HepG2 (cell line): ENCODE results near the gene MLYCD. TPM values are rescaled to one million over a fixed set of nuclear protein-coding genes. Genes with fewer than 3 reads are reported as not detected.

Source experiments
- CHD4 ChIP-seq: fragments of 200-600 bp; sonication (generic); IDR thresholded peaks from 2 replicates; pipeline ENCODE4 v1.7.0; 2017; ENCODE audit warnings: mild to moderate bottlenecking, low read length, borderline replicate concordance
- CSRNP1 ChIP-seq: sonication (generic); formaldehyde crosslinking; IDR thresholded peaks from 2 replicates; pipeline ENCODE4 v1.8.1; 2023; ENCODE audit warnings: mild to moderate bottlenecking, missing genetic modification reagents
- E2F1 ChIP-seq: sonication (generic); formaldehyde crosslinking; IDR thresholded peaks from 2 replicates; pipeline ENCODE4 v1.5.0; 2020; ENCODE audit warnings: missing genetic modification reagents
- ETS1 ChIP-seq: sonication (generic); formaldehyde crosslinking; IDR thresholded peaks from 2 replicates; pipeline ENCODE4 v1.4.0; 2020; ENCODE audit warnings: missing genetic modification reagents
- HOMEZ ChIP-seq: IDR thresholded peaks from 2 replicates; pipeline ENCODE4 v1.6.1; 2016; ENCODE audit warnings: low read depth
- MYNN ChIP-seq: sonication (generic); formaldehyde crosslinking; IDR thresholded peaks from 2 replicates; pipeline ENCODE4 v1.4.0; 2020; ENCODE audit warnings: mild to moderate bottlenecking, low read depth, missing genetic modification reagents
- NFIB ChIP-seq: sonication (generic); formaldehyde crosslinking; IDR thresholded peaks from 2 replicates; pipeline ENCODE4 v1.9.0; 2021; ENCODE audit warnings: missing genetic modification reagents, mild to moderate bottlenecking, borderline replicate concordance
- ONECUT2 ChIP-seq: sonication (generic); formaldehyde crosslinking; IDR thresholded peaks from 2 replicates; pipeline ENCODE4 v1.4.0; 2020; ENCODE audit warnings: missing genetic modification reagents
- PBX2 ChIP-seq: IDR thresholded peaks from 2 replicates; pipeline ENCODE4 v1.6.1; 2016; ENCODE audit warnings: control low read depth
- RFX3 ChIP-seq: IDR thresholded peaks from 2 replicates; pipeline ENCODE4 v1.6.1; 2016; ENCODE audit warnings: missing biosample characterization, missing genetic modification reagents
- RFXAP ChIP-seq: sonication (generic); formaldehyde crosslinking; IDR thresholded peaks from 2 replicates; pipeline ENCODE4 v1.4.0; 2020; ENCODE audit warnings: missing genetic modification reagents, borderline replicate concordance
- RORA ChIP-seq: sonication (generic); formaldehyde crosslinking; IDR thresholded peaks from 2 replicates; pipeline ENCODE4 v1.5.0; 2020; ENCODE audit warnings: mild to moderate bottlenecking, missing genetic modification reagents, moderate library complexity
- YEATS4 ChIP-seq: sonication (generic); formaldehyde crosslinking; IDR thresholded peaks from 2 replicates; pipeline ENCODE4 v1.4.0; 2020; ENCODE audit warnings: missing genetic modification reagents, borderline replicate concordance
- ZNF20 ChIP-seq: sonication (generic); formaldehyde crosslinking; IDR thresholded peaks from 2 replicates; pipeline ENCODE4 v1.4.0; 2020; ENCODE audit warnings: mild to moderate bottlenecking, moderate library complexity, missing genetic modification reagents
- ZNF234 ChIP-seq: sonication (generic); formaldehyde crosslinking; conservative IDR thresholded peaks from 2 replicates; pipeline ENCODE4 v1.5.1; 2020; ENCODE audit warnings: mild to moderate bottlenecking, missing genetic modification reagents
- ZNF354B ChIP-seq: sonication (generic); formaldehyde crosslinking; IDR thresholded peaks from 2 replicates; pipeline ENCODE4 v1.8.0; 2022; ENCODE audit warnings: mild to moderate bottlenecking, missing genetic modification reagents
- ZNF501 ChIP-seq: sonication (generic); formaldehyde crosslinking; IDR thresholded peaks from 2 replicates; pipeline ENCODE4 v1.5.1; 2020; ENCODE audit warnings: mild to moderate bottlenecking, moderate library complexity, missing genetic modification reagents
- ZSCAN5A ChIP-seq: sonication (generic); formaldehyde crosslinking; IDR thresholded peaks from 2 replicates; pipeline ENCODE4 v1.8.0; 2022; ENCODE audit warnings: mild to moderate bottlenecking, missing genetic modification reagents, borderline replicate concordance
- polyA plus RNA-seq, 8 experiments: library from polyadenylated mRNA; depleted of rRNA in 3 of 8; stranded (reverse) in 7 of 8; unstranded in 1 of 8; fragments of >200 nt; fragmentation: Illumina TruSeq in 4 of 8; extraction: Trizol in 4 of 8; gene quantifications; 2 replicates each; pipeline versions ENCODE4 v1.2.1 to v1.2.3, GENCODE V29; 2011 to 2016; ENCODE audit warnings: low read depth in 4 of 8, missing spikeins in 1 of 8, mixed read lengths in 1 of 8; ENCODE audit not compliant: insufficient read depth in 1 of 8
- total RNA-seq, 5 experiments: library from RNA; depleted of rRNA; stranded (reverse); fragments of >200 nt; fragmentation: Illumina TruSeq; extraction: Trizol; gene quantifications; 2 replicates each; pipeline ENCODE4 v1.2.3, GENCODE V29; 2016; ENCODE audit warnings: low read depth in 1 of 5

The MLYCD gene
- total and polyA plus RNA-seq, 2 of the 13 experiments (the other 11 are each of a cell fraction or from before 2014, with no cell fraction given) = 1.8 to 4.0 TPM

- peak; percentile 93 for TF ChIP-seq ZNF501 (CRISPR knock-in tag)
- TF ChIP-seq ETS1 = no peak
- peak; percentile 33; the same call in 1 of the 2 replicates for TF ChIP-seq CHD4
- TF ChIP-seq MYNN (CRISPR knock-in tag) = no peak
- TF ChIP-seq YEATS4 (CRISPR knock-in tag) = peak; percentile 87
- no peak for TF ChIP-seq ZNF20 (CRISPR knock-in tag)
- no peak for TF ChIP-seq ZNF354B
- peak; percentile 50; the same call in 1 of the 2 replicates for TF ChIP-seq E2F1 (CRISPR knock-in tag)
- 0 out of 2 replicates have a peak, but pooled peaks have one; percentile 80 for TF ChIP-seq RFXAP
- TF ChIP-seq ZNF234 (CRISPR knock-in tag) = no peak
- no peak for TF ChIP-seq RORA (CRISPR knock-in tag)
- TF ChIP-seq PBX2 (CRISPR knock-in tag) = no peak
- no peak; the same call in 1 of the 2 replicates for TF ChIP-seq RFX3 (CRISPR knock-in tag)
- TF ChIP-seq CSRNP1 (CRISPR knock-in tag) = peak; percentile 88
- TF ChIP-seq NFIB (CRISPR knock-in tag) = no peak
- no peak for TF ChIP-seq ZSCAN5A (CRISPR knock-in tag)
- TF ChIP-seq HOMEZ (CRISPR knock-in tag) = no peak
- TF ChIP-seq ONECUT2 (CRISPR knock-in tag) = no peak
Observed at GRCh38 chr16:83952940-83953795, 54.3 kb downstream of the MLYCD start, which contains the start of gene OSGIN1 (continued).
